Measurements from ENCODE around the gene PPP2R1A. TPM values are rescaled to one million over a fixed set of nuclear protein-coding genes. Genes with fewer than 3 reads are reported as not detected.

The PPP2R1A gene
- total and polyA plus RNA-seq, 2 donors (not counting 3 experiments of a cell fraction or from before 2014, with no cell fraction given): 221 to 253 TPM

DNA sequence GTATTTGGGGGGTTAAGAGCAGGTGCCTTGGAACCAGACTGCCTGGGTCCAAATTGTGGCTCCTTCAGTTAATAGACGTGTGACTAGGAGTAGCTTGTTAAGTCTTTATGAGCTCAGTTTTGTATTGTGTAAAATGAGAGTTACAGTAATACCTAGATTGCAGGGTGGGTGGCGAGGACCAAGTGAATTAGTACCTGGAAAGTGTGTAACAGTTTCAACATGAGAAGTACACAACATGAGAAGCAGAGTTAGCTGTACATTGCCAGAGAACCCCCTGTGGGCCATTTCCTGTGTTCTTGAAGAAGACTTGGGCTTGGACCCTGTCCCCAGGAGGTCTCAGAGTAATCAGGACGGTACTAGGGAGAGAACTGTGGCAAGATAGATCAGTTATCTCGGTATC lies 36.8 kb downstream of the PPP2R1A start:
- TF ChIP-seq POLR2A (IDR thresholded peaks at IDR 0.05; ENCODE audit: low read depth, low read length) (no peak), GATA2 (IDR thresholded peaks at IDR 0.05; ENCODE audit: insufficient read depth, insufficient read length, low read depth, low read length) (no peak), CTCF (IDR thresholded peaks at IDR 0.05; ENCODE audit: extremely low read depth in 1 of 2, insufficient read depth in 1 of 2, low read depth in 1 of 2, low read length in 2 of 2) (no peak), POLR2AphosphoS5 (IDR thresholded peaks at IDR 0.05; ENCODE audit: insufficient read depth, low read depth, low read length) (no peak), EZH2 (IDR thresholded peaks at IDR 0.05; ENCODE audit: borderline replicate concordance, low read depth, low read length, severe bottlenecking) (no peak), JUN (IDR thresholded peaks at IDR 0.05; ENCODE audit: borderline replicate concordance, insufficient read depth, insufficient read length, low read depth) (no peak), MYC (IDR thresholded peaks at IDR 0.05; ENCODE audit: low read depth, low read length) (no peak), FOS (IDR thresholded peaks at IDR 0.05; ENCODE audit: borderline replicate concordance, insufficient read depth, low read length) (no peak)
- TF ChIP-seq, protein P1, sequence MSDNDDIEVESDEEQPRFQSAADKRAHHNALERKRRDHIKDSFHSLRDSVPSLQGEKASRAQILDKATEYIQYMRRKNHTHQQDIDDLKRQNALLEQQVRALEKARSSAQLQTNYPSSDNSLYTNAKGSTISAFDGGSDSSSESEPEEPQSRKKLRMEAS (IDR thresholded peaks at IDR 0.05; ENCODE audit: insufficient read depth, insufficient read length): no peak
- BruUV-seq (replicated peaks): no TSS peak
- intact Hi-C loops (cut with micrococcal nuclease) (no loop called here), dilution Hi-C loops (cut with MboI; ENCODE audit: extremely low pct_ligation_motif_present, low sequenced_read_pairs) (no loop called here)
- Histone ChIP-seq H3K9me1 (replicated peaks; ENCODE audit: control insufficient read depth, extremely low read depth, insufficient read depth, low read length) (no peaks in the 10 kb centered on the region), H4K20me1 (replicated peaks; ENCODE audit: control insufficient read depth, extremely low read depth, insufficient read depth, low read length) (no peaks in the 10 kb centered on the region), H3K9me3 (replicated peaks; ENCODE audit: control insufficient read depth, insufficient read depth, low read length) (no peaks in the 10 kb centered on the region), H3K79me2 (ENCODE audit: control insufficient read depth, insufficient read depth, low read length) (no peaks in the 10 kb centered on the region), H2AFZ (ENCODE audit: low read depth, low read length) (no peak overlapping the region), H3K36me3 (ENCODE audit: control insufficient read depth in 2 of 2, extremely low read depth in 1 of 2, insufficient read depth in 2 of 2, low read length in 2 of 2) (peaks cover 25 to 39% of the 10 kb centered on the region in 2 experiments), H3K27ac (ENCODE audit: insufficient read depth, low read depth, low read length) (no peak overlapping the region), H3K27me3 (ENCODE audit: control insufficient read depth in 2 of 2, insufficient read depth in 2 of 2, low read length in 2 of 2) (no peaks in the 10 kb centered on the region), H3K4me3 (replicated peaks in 1 of 3; ENCODE audit: insufficient read depth in 1 of 3, low read depth in 1 of 3, low read length in 3 of 3) (no peak overlapping the region), H3K4me1 (ENCODE audit: control insufficient read depth, extremely low read depth, insufficient read depth, low read length) (no peaks in the 10 kb centered on the region), H3K4me2 (ENCODE audit: insufficient read depth, low read length) (no peak overlapping the region), H3K9ac (replicated peaks; ENCODE audit: extremely low read depth, insufficient read depth, low read length) (no peak overlapping the region)
- ChIA-PET POLR2A (no interaction called here), CTCF (no interaction called here)
- no peak for DNase-seq (ENCODE audit: low read depth, low spot score)
- no peak for FAIRE-seq
